HG02588 (cell line): Measurements from ENCODE around the gene ZNF746.
"Not testable (repeated sequence)": the region's sequence is repeated elsewhere in the genome, so short reads cannot be mapped to it uniquely, and the experiment has no call there.

Source experiments
- ATAC-seq: cut with Tn5 transposase; IDR thresholded peaks from one replicate; pipeline ENCODE4 v1.9.1; 2021; ENCODE audit warnings: mild to moderate bottlenecking, moderate library complexity; ENCODE audit not compliant: unreplicated experiment

ZNF746 gene

DNA sequence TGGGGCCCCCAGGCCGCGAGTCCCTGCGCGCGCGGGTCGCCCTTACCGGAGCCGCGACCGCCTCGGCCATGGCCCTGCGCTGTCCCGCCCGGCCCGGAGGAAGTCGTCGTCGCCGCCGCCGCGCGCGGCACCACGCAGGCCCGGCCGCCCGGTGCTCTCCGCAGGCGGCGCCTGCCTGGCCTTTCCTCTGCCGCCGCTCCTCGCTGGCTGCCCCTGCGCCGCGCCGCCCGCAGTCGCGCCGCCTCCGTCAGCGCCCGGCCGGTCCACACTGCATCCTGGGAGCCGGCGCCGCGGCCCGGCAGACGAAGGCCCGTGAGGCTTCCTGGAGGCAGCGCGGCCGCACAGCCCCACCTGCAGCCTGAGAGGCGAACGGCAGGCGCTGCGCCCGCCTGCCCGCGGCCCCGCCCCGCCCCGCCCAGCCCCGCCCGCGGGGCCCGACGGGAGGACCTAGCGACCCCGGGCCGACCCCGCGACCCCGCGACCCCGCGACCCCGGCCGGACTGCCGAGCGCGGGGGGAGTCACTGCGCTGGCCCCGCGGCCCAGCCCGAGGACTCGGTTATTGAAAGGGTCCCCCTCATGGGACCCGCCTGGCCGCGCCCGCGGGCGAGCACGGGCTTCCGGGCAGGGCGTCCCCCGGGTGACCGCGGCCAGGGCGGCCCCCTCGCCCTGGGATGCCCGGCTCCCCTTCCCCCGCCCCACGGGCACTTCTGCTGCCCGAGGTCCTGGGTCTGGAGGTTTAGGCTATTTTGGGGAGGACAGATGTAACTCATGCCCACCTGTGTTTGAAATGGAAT is at the start of gene ZNF746:
ZNF746 (minus strand) TSS at position 343 of the 795 bp plus-strand sequence; CDS start at position 70, 273 bp downstream.
- ATAC-seq: peak; percentile 97

DNA sequence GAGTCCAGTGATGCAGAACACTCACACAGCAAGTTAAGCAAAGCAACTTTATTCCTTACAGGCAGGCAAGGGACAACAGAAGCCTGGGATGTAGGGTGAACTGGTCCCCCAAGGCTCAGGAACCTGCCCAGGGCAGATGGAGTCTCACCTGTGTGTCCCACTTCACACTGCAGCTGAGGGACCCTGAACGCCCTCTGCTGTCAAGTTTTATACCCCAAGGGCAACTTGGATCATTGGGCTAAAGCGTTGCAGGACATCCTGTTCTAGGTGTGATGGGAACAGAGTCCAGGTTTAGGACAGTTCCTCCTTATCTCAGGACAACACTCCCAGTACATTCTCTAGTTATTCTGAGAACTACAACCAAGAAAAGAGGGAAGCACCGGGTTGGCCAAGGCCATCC is 49.5 kb upstream of the ZNF746 start:
- ATAC-seq: no peak

- no peak for ATAC-seq
Measured at GRCh38 chr7:149546331-149546730, 48.7 kb upstream of the ZNF746 start.

GRCh38 chr7:149544028-149544427 is 46.4 kb upstream of the ZNF746 start:
- ATAC-seq: no peak

- ATAC-seq: no peak
Measured at GRCh38 chr7:149532654-149533053, 35.0 kb upstream of the ZNF746 start.

DNA sequence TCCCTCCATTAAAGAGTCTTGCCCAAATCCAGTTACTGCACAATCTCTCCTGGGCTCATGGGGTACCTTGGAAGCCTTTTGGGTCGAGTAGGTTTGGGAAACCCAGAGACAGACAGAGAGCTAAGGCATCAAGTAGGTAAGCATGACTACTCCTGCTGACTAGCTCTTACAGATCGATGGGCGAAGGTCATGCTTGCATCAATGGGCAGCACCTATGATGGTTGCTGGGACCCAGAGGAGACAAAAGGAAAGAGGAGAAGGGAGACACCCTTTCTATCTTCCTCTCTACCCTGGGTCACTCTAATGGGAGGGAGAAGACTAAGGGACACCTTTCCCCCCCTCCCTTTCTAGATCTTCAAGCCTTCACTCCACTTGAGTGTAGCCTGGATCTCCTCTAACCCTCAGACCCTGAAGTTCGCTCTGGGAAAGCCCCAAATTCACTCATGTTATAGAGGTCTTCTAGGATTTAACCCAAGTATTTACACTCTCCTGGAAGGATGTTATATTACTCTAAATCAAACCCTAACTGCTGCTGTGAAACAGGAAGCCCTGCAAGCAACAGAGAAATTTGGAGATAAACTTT is 31.6 kb upstream of the ZNF746 start:
- ATAC-seq: no peak

DNA sequence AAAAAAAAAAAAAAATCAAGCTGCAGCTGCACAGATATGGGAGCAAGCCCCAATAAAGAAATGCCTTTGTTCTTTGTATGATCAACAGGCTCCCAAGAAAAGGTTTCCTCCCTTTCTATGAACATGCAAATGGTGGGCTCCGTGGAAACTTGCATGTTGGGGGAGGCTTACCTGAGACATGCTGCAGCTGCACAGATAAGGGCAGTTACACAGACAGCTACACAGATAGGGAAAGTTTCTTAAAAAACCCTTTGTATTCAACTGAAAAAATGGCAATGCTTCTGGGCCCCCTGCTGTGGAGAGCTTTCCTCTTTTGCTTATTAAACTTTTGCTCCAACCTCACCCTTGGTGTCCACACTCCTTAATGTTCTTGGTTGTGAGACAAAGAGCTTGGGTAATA is 29.8 kb upstream of the ZNF746 start:
- ATAC-seq: no peak

DNA sequence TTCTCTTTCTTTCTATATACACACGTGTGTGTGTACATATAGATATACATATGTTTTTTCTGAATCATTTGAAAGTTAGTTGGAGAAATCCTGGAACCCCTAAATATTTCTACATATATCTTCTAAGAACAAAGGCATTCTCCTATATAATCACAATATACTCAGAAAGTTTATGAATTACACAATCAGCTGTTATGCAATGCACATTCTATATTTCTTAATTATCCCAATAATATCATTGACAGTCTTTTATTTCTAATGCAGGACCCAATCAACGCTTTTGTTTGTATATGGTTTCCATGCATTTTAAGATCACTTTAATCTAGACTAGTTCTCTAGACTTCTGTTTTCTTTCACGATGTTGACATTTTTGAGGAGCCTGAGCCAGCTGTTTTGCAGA is 27.7 kb upstream of the ZNF746 start:
- no peak for ATAC-seq

GRCh38 chr7:149524394-149524793 is 26.8 kb upstream of the ZNF746 start:
- no peak for ATAC-seq

DNA sequence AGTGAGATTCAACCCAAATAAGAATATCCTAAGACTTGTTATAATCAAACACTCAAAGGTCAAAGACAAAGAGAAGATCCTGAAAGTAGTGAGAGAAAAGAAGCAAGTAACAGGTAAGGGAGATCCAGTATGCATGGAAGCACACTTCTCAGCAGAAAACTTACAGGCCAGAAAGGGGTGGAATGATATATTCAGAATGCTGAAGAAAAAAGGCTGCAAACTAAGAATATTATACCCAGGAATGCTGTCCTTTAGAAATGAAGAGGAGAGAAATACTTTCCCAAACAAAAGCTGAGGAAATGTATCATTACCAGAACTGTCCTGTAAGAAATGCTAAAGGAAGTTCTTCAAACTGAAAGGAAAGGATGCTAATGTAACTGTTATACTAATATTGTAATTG is 12.6 kb upstream of the ZNF746 start:
- ATAC-seq: no peak

DNA sequence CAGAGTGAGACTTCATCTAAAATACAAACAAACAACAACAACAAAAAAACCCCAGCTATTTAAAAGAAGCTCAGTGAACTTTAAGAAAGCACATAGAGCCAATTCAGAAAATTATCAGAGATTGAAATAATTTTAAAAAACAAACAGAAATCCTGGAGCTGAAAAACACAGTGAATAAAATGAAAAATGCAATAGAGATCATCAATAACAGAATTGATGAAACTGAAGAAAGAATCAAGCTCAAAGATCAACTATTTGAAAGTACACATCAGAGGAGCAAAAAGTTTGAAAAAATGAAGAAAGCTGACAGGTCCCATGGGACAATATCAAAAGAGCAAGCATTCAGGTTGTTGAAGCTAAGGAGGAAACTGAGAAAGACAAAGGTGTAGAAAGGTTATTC is 12.2 kb upstream of the ZNF746 start:
- ATAC-seq: no peak

GRCh38 chr7:149505551-149505950 is 7.9 kb upstream of the ZNF746 start:
- no peak for ATAC-seq

GRCh38 chr7:149501651-149502050 is 4.0 kb upstream of the ZNF746 start:
- no peak for ATAC-seq

DNA sequence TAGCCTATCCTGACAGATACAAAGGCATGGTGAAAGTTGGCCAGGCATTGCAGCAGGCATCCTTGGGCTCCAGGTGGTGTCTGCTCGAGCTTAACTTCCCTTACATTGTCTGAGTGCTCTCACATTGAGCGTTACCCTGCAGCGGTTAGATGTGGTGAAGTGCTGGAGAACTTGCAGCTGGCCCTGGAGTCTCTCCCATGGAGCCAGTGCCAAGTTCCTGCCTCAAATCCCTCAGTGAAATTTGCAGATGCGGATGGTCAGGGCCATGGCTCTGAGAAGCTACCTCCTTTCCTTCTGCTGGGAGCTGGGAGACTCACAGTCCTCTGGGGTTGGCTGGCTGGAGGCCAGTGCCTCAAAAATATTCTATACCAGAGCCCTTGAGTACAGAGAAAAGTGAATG is 3.3 kb upstream of the ZNF746 start:
- no peak for ATAC-seq

DNA sequence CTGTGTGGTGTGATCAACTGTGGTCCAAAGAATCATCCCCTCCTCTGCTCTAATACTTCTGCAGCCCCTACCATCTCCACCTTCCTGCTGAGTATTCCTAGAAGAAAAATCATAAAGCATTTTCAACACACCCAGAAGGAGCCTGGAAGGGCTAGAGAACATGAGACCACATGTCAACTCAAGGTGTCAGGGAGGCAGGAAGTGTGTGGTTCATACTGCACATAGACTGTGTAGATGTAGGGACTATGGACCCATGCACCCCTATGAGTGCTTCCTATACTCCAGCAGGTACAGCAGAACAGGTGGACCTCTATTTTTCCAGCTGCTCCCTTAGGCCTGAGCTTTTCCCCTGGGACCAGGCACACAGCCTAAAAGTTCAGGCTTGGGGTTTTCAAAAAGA is 2.6 kb upstream of the ZNF746 start:
- ATAC-seq: no peak

DNA sequence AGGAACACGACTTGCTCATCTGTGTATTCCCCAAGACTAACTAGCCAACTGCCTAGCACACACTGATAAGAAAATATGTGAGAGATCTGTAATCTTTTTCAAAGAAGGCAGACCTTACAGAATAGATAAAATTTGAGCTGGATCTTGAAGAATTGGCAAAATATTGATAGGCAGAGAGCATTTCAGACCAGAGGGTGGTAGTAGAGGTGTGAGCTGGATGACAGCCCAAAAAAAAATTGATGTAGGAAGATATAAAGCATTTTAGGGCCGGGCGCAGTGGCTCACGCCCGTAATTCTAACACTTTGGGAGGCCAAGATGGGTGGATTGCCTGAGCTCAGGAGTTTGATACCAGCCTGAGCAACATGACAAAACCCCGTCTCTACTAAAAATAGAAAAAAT is 1.2 kb upstream of the ZNF746 start:
- ATAC-seq: no peak

- peak; percentile 31 for ATAC-seq
Measured at GRCh38 chr7:149496642-149497391, 792 bp downstream of the ZNF746 start.

DNA sequence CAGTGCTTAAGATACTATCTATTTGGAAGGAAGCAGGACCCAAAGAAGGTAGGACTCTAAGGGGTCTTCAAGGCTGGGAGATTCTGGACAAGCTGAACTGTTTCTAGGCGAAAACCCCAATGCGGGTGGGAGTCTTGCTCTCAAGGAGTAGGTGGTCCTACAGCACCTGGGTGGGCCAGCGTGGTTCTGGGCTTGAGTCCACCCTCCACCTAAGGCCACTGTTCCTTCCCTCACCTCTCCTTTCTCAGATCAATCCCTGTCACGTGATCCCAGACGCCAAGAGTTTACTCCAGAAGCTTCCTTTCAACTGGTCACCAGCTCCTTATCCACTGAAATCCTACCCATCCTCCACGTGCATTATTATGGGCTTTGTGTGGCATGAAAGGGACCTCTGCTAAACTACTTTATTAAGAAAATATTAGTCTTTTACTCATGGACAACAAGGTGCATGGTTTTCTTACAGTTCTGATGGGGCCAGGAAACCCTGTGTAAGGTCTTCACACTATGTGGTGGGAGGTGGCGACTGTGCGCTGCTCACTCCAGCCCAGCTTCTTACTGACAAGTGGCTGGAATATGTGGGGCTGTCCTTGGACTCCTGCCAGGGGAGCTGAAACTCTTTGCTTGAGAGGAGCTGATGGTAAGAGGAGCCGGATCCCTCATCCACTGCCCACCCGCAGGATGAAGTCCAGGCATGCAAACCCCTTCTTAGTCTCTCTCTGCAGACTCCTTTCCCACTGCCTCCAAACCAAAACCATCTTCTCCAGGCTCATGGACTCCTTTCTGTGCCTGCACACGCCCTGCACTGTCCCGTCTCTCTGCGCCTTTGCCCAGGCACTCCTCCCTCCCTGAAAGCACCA is 1.6 kb downstream of the ZNF746 start:
- no peak for ATAC-seq

DNA sequence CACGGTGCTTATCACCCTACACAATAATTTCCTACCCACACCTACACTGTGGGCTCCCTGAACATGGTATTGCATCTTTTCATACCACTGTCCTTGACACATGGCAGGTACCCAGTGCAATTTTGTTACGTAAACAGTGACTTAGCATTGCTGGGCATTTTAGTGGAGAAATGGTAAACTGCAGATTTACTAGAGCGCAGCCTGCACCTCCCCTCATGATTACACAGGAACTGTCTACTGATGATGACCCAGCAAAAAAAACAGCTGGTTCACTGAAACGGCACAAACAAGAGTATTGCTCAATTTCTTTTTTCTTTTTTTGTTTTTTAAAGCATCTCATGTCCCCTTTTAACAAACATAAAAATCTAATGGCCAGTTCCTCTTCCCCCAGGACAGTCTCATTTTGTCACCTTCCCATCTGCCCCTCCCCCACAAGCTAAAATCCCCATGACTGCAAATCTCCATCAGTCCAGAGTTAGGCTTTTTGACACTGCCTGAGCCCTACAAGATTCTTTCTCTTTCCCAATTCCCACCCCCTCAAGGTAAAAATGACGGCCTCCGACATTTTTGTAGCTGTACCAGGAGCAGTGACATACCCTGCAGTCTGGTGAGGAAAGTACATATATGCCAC is 2.8 kb downstream of the ZNF746 start:
- no peak for ATAC-seq

- not testable (repeated sequence) for ATAC-seq
Measured at GRCh38 chr7:149493975-149494374, 3.6 kb downstream of the ZNF746 start.

GRCh38 chr7:149493366-149493765 is 4.2 kb downstream of the ZNF746 start:
- no peak for ATAC-seq
